ENCODE measurements around the gene SVEP1.
A peak's percentile ranks its signal among the peaks of the same experiment; 100 is the strongest.

Gene SVEP1

GRCh38 chr9:110602281-110602680 lies 22.7 kb upstream of the SVEP1 start:
- H3K36me3 ChIP-seq (ENCODE audit: control insufficient read depth in 1 of 2, insufficient read depth in 2 of 2, low read length in 2 of 2) = no peaks in the 10 kb centered on the region

DNA sequence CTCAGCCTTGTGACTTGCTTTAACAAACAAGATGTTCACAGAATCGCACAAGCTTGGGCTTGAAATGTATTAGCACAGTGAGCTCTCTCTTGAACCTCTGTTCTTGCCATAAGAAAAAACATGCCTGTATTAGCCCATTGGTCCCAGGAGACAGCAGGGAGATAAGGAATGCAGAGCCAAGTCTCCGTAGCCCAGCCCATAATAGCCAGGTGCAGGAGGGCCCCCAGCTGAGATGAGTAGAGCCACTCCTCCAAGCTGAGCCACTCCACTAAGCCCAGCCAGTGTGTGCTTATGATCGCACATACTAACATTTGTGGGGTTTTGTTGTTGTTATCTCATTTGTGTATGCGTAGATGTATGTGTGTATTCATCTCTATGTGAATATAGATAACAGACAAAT lies 21.6 kb upstream of the SVEP1 start:
- no peak overlapping the region for H3K27ac ChIP-seq (ENCODE audit: low read length)
- H3K9me3 ChIP-seq (ENCODE audit: control insufficient read depth in 1 of 2, low read length in 2 of 2) = no peaks in the 10 kb centered on the region
- no peaks in the 10 kb centered on the region for H3K4me1 ChIP-seq (ENCODE audit: control insufficient read depth in 1 of 2, insufficient read depth in 2 of 2, low read length in 2 of 2)
- no peak overlapping the region for H3K4me3 ChIP-seq (ENCODE audit: low read depth in 1 of 2, low read length in 2 of 2)
- H3K27me3 ChIP-seq (ENCODE audit: low read depth, low read length) = no peaks in the 10 kb centered on the region
- no peaks in the 10 kb centered on the region for H3K36me3 ChIP-seq (ENCODE audit: control insufficient read depth in 1 of 2, insufficient read depth in 2 of 2, low read length in 2 of 2)

More at GRCh38 chr9:110602281-110602680, 22.7 kb upstream of the SVEP1 start:
- Histone ChIP-seq H3K9me3 (ENCODE audit: control insufficient read depth in 1 of 2, low read length in 2 of 2) (no peaks in the 10 kb centered on the region), H3K4me3 (ENCODE audit: low read depth in 1 of 2, low read length in 2 of 2) (no peak overlapping the region), H3K27me3 (ENCODE audit: low read depth, low read length) (no peaks in the 10 kb centered on the region), H3K4me1 (ENCODE audit: control insufficient read depth in 1 of 2, insufficient read depth in 2 of 2, low read length in 2 of 2) (no peaks in the 10 kb centered on the region), H3K27ac (ENCODE audit: low read length) (no peak overlapping the region)

DNA sequence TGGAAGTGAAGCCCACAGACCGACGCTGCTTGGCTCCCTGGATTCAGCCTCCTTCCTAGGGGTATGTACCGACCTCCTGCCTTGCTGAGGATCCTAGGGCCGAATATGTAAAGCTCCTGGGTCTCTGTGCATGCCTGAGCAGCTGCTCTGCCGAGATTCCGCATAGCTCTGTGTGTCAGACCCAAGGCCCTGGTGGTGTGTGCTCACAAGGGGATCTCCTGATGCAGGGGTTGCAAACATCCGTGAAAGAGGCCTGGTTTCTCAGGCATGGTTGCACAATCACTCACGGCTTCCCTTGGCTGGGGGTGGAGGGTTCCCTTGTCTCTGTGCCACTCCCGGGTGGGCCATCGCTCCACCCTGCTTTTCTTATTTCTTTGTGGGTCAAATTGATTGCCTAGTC lies 19.9 kb upstream of the SVEP1 start:
- Histone ChIP-seq H3K9me3 (ENCODE audit: control insufficient read depth in 1 of 2, low read length in 2 of 2) (no peaks in the 10 kb centered on the region), H3K4me3 (ENCODE audit: low read depth in 1 of 2, low read length in 2 of 2) (no peak overlapping the region), H3K27ac (ENCODE audit: low read length) (no peak overlapping the region), H3K27me3 (ENCODE audit: low read depth, low read length) (no peaks in the 10 kb centered on the region), H3K36me3 (ENCODE audit: control insufficient read depth in 1 of 2, insufficient read depth in 2 of 2, low read length in 2 of 2) (no peaks in the 10 kb centered on the region), H3K4me1 (ENCODE audit: control insufficient read depth in 1 of 2, insufficient read depth in 2 of 2, low read length in 2 of 2) (no peaks in the 10 kb centered on the region)

DNA sequence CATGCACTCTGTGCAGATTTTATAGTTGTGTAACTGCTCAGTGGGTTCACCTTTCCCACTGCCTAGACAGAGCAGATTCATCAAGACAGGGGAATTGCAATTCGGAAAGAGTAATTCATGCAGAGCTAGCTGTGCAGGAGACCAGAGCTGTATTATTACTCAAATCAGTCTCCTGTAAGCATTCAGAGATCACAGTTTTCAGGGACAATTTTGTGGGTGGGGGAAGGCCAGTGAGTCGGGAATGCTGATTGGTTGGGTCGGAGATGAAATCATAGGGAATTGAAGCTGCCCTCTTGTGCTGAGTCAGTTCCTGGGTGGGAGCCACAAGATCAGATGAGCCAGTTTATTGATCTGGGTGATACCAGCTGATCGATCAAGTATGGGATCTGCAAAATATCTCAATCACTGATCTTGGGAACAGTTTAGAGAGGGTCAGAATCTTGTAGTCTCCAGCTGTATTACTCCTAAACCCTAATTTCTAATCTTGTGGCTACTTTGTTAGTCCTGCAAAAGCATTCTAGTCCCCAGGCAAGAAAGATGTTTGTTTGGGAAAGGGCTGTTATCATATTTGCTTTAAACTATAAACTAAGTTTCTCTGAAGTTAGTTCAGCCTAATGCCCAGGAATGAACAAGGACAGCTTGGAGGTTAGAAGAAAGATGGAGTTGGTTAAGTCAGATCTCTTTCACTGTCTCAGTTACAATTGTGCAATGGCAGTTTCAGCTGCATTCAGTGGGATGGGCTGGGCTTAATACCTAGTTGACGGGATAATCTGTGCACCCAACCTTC lies 12.7 kb upstream of the SVEP1 start:
- Histone ChIP-seq H3K36me3 (ENCODE audit: control insufficient read depth in 1 of 2, insufficient read depth in 2 of 2, low read length in 2 of 2) (no peaks in the 10 kb centered on the region), H3K27me3 (ENCODE audit: low read depth, low read length) (no peaks in the 10 kb centered on the region), H3K9me3 (ENCODE audit: control insufficient read depth in 1 of 2, low read length in 2 of 2) (no peaks in the 10 kb centered on the region), H3K4me3 (ENCODE audit: low read depth in 1 of 2, low read length in 2 of 2) (no peak overlapping the region), H3K27ac (ENCODE audit: low read length) (no peak overlapping the region), H3K4me1 (ENCODE audit: control insufficient read depth in 1 of 2, insufficient read depth in 2 of 2, low read length in 2 of 2) (no peaks in the 10 kb centered on the region)

DNA sequence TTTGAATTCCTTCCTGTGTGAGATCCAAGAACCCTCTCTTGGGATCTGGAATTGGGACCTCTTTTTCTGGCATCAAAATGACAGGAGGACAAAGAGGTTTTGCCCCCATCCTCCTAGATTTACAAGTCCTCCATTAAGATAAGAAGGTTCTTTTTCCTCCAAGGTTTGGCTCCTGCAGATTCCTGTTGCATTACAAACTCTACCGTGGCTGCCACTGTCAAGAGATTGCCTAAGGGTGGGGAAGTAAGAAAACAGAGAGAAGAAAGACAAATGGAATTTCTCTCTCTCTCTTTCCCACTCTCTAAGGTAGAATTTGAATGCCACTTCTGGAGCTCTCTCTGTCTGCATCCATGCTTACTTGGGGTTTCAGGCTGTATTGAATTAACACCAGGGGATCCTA lies 12.0 kb upstream of the SVEP1 start:
- Histone ChIP-seq H3K4me3 (ENCODE audit: low read depth in 1 of 2, low read length in 2 of 2) (no peak overlapping the region), H3K27me3 (ENCODE audit: low read depth, low read length) (no peaks in the 10 kb centered on the region), H3K27ac (ENCODE audit: low read length) (no peak overlapping the region), H3K4me1 (ENCODE audit: control insufficient read depth in 1 of 2, insufficient read depth in 2 of 2, low read length in 2 of 2) (no peaks in the 10 kb centered on the region), H3K36me3 (ENCODE audit: control insufficient read depth in 1 of 2, insufficient read depth in 2 of 2, low read length in 2 of 2) (no peaks in the 10 kb centered on the region), H3K9me3 (ENCODE audit: control insufficient read depth in 1 of 2, low read length in 2 of 2) (no peaks in the 10 kb centered on the region)

DNA sequence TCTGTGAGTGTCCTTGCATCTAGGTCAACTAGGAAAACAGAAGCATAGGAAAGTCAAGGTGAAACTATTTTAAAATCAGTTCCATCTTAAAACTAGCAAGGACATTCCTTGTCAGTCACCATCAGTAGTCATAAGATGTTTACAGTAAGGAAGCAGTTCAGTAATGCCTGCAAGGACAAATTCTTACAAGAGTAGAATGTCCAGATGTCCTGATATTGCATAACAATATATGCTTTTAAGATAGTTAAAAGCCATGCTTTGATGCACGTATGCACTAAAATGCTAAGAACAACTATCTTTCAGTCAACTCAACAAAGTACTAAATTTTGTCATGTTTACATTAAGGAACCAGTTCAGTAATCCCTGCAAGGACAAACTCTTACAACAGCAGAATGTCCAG lies 11.3 kb upstream of the SVEP1 start:
- H3K4me1 ChIP-seq (ENCODE audit: control insufficient read depth in 1 of 2, insufficient read depth in 2 of 2, low read length in 2 of 2) = no peaks in the 10 kb centered on the region
- H3K4me3 ChIP-seq (ENCODE audit: low read depth in 1 of 2, low read length in 2 of 2) = no peak overlapping the region
- no peaks in the 10 kb centered on the region for H3K27me3 ChIP-seq (ENCODE audit: low read depth, low read length)
- no peaks in the 10 kb centered on the region for H3K36me3 ChIP-seq (ENCODE audit: control insufficient read depth in 1 of 2, insufficient read depth in 2 of 2, low read length in 2 of 2)
- H3K9me3 ChIP-seq (ENCODE audit: control insufficient read depth in 1 of 2, low read length in 2 of 2) = no peaks in the 10 kb centered on the region
- H3K27ac ChIP-seq (ENCODE audit: low read length) = no peak overlapping the region

DNA sequence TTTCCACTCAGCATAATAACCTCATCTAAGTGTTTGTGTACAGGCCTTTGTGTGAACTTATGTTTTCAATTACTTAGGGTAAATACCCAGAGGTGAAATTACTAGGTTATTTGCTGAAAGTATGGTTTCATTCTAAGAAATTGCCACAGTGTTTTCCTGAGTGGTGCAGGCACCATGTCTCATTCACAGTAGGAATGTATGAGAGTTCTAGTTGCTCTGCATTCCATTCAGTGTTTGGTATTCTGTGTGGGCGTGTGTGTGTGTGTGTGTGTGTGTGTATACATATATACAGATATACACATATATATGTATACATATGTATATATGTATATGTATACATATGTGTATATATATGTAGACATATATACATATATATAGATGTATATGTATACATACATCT lies 8.8 kb upstream of the SVEP1 start:
- Histone ChIP-seq H3K4me3 (ENCODE audit: low read depth in 1 of 2, low read length in 2 of 2) (no peak overlapping the region), H3K4me1 (ENCODE audit: control insufficient read depth in 1 of 2, insufficient read depth in 2 of 2, low read length in 2 of 2) (no peaks in the 10 kb centered on the region), H3K27ac (ENCODE audit: low read length) (no peak overlapping the region), H3K27me3 (ENCODE audit: low read depth, low read length) (no peaks in the 10 kb centered on the region), H3K36me3 (ENCODE audit: control insufficient read depth in 1 of 2, insufficient read depth in 2 of 2, low read length in 2 of 2) (no peaks in the 10 kb centered on the region), H3K9me3 (ENCODE audit: control insufficient read depth in 1 of 2, low read length in 2 of 2) (no peaks in the 10 kb centered on the region)

- Histone ChIP-seq H3K4me3 (ENCODE audit: low read depth in 1 of 2, low read length in 2 of 2) (no peak overlapping the region), H3K27me3 (ENCODE audit: low read depth, low read length) (peaks cover 14% of the 10 kb centered on the region), H3K27ac (ENCODE audit: low read length) (no peak overlapping the region), H3K4me1 (ENCODE audit: control insufficient read depth in 1 of 2, insufficient read depth in 2 of 2, low read length in 2 of 2) (peaks cover 0 to 17% of the 10 kb centered on the region in 2 donors), H3K9me3 (ENCODE audit: control insufficient read depth in 1 of 2, low read length in 2 of 2) (no peaks in the 10 kb centered on the region), H3K36me3 (ENCODE audit: control insufficient read depth in 1 of 2, insufficient read depth in 2 of 2, low read length in 2 of 2) (no peaks in the 10 kb centered on the region)
Observed at GRCh38 chr9:110583237-110583636, 3.7 kb upstream of the SVEP1 start.

- peaks cover 0 to 17% of the 10 kb centered on the region in 2 donors for H3K4me1 ChIP-seq (ENCODE audit: control insufficient read depth in 1 of 2, insufficient read depth in 2 of 2, low read length in 2 of 2)
- no peak overlapping the region for H3K4me3 ChIP-seq (ENCODE audit: low read depth in 1 of 2, low read length in 2 of 2)
- no peaks in the 10 kb centered on the region for H3K36me3 ChIP-seq (ENCODE audit: control insufficient read depth in 1 of 2, insufficient read depth in 2 of 2, low read length in 2 of 2)
- peaks cover 19% of the 10 kb centered on the region for H3K27me3 ChIP-seq (ENCODE audit: low read depth, low read length)
- H3K9me3 ChIP-seq (ENCODE audit: control insufficient read depth in 1 of 2, low read length in 2 of 2) = no peaks in the 10 kb centered on the region
- no peak overlapping the region for H3K27ac ChIP-seq (ENCODE audit: low read length)
Observed at GRCh38 chr9:110582156-110582555, 2.6 kb upstream of the SVEP1 start.

GRCh38 chr9:110580850-110581249 lies 1.3 kb upstream of the SVEP1 start:
- Histone ChIP-seq H3K27ac (ENCODE audit: low read length) (peak overlapping the region; percentile 50), H3K27me3 (ENCODE audit: low read depth, low read length) (peaks cover 19% of the 10 kb centered on the region), H3K4me3 (ENCODE audit: low read depth in 1 of 2, low read length in 2 of 2) (peak overlapping the region in 1 of 2 donors; percentile 73), H3K4me1 (ENCODE audit: control insufficient read depth in 1 of 2, insufficient read depth in 2 of 2, low read length in 2 of 2) (peaks cover 0 to 17% of the 10 kb centered on the region in 2 donors), H3K9me3 (ENCODE audit: control insufficient read depth in 1 of 2, low read length in 2 of 2) (no peaks in the 10 kb centered on the region), H3K36me3 (ENCODE audit: control insufficient read depth in 1 of 2, insufficient read depth in 2 of 2, low read length in 2 of 2) (no peaks in the 10 kb centered on the region)

DNA sequence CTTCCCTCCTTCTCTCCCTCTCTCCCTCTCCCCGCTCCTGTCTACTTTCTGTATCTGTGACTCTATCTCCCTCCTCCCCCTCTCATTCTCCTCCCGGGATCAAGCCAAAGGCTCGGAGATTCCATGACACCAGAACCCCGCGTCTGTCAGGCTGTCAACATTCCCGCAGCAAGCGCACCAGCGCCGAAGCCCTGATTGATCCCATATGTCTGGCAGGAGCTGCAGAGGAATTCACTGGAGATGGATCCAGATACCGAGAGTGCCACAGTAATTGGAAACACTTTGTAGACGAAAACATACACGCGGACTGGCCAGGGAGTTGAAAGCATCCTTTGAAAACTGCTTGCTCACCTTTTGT lies 300 bp upstream of the SVEP1 start:
- no peaks in the 10 kb centered on the region for H3K9me3 ChIP-seq (ENCODE audit: control insufficient read depth in 1 of 2, low read length in 2 of 2)
- H3K27ac ChIP-seq (ENCODE audit: low read length) = peak overlapping the region; percentile 50
- no peaks in the 10 kb centered on the region for H3K36me3 ChIP-seq (ENCODE audit: control insufficient read depth in 1 of 2, insufficient read depth in 2 of 2, low read length in 2 of 2)
- peak overlapping the region; percentile 72 to 73 for H3K4me3 ChIP-seq (ENCODE audit: low read depth in 1 of 2, low read length in 2 of 2)
- H3K4me1 ChIP-seq (ENCODE audit: control insufficient read depth in 1 of 2, insufficient read depth in 2 of 2, low read length in 2 of 2) = peaks cover 0 to 17% of the 10 kb centered on the region in 2 donors
- peaks cover 19% of the 10 kb centered on the region for H3K27me3 ChIP-seq (ENCODE audit: low read depth, low read length)

- H3K36me3 ChIP-seq (ENCODE audit: control insufficient read depth in 1 of 2, insufficient read depth in 2 of 2, low read length in 2 of 2) = no peaks in the 10 kb centered on the region
- peaks cover 19% of the 10 kb centered on the region for H3K27me3 ChIP-seq (ENCODE audit: low read depth, low read length)
- H3K27ac ChIP-seq (ENCODE audit: low read length) = peak overlapping the region; percentile 50
- H3K4me3 ChIP-seq (ENCODE audit: low read depth in 1 of 2, low read length in 2 of 2) = peak overlapping the region; percentile 43 to 73
- no peaks in the 10 kb centered on the region for H3K9me3 ChIP-seq (ENCODE audit: control insufficient read depth in 1 of 2, low read length in 2 of 2)
- peaks cover 0 to 17% of the 10 kb centered on the region in 2 donors for H3K4me1 ChIP-seq (ENCODE audit: control insufficient read depth in 1 of 2, insufficient read depth in 2 of 2, low read length in 2 of 2)
Observed at GRCh38 chr9:110578575-110579033, 937 bp downstream of the SVEP1 start.
